K562 (cell line): ENCODE results near the gene POLR3GL. TPM values are rescaled to one million over a fixed set of nuclear protein-coding genes. Genes with fewer than 3 reads are reported as not detected.
A peak's percentile ranks its signal among the peaks of the same experiment; 100 is the strongest.

Source experiments
- CBFA2T2 ChIP-seq: fragments of 450-650 bp; conservative IDR thresholded peaks from 2 replicates; pipeline ENCODE4 v1.6.1; 2017; ENCODE audit warnings: mild to moderate bottlenecking
- CGGBP1 ChIP-seq: fragments of 250-450 bp; sonication (Bioruptor Pico); IDR thresholded peaks from 2 replicates; pipeline ENCODE4 v1.9.0; 2021; ENCODE audit warnings: mild to moderate bottlenecking
- CHAMP1 ChIP-seq: fragments of 450-650 bp; IDR thresholded peaks from 2 replicates; pipeline ENCODE4 v1.6.1; 2016; ENCODE audit warnings: mild to moderate bottlenecking
- CLOCK ChIP-seq: fragments of 250-450 bp; sonication (Bioruptor Pico); IDR thresholded peaks from 2 replicates; pipeline ENCODE4 v1.4.0; 2020; ENCODE audit warnings: mild to moderate bottlenecking, moderate library complexity, borderline replicate concordance
- CREM ChIP-seq: IDR thresholded peaks from 2 replicates; pipeline ENCODE4 v1.6.1; 2014; ENCODE audit warnings: antibody characterized with exemption, low read depth
- DACH1 ChIP-seq: fragments of 450-650 bp; IDR thresholded peaks from 2 replicates; pipeline ENCODE4 v1.6.1; 2018; ENCODE audit not compliant: partially characterized antibody
- KLF1 ChIP-seq: fragments of 450-650 bp; IDR thresholded peaks from 2 replicates; pipeline ENCODE4 v1.6.1; 2016; ENCODE audit warnings: missing genetic modification characterization, missing compliant biosample characterization
- NEUROD1 ChIP-seq: fragments of 150-350 bp; IDR thresholded peaks from 2 replicates; pipeline ENCODE4 v1.6.1; 2014; ENCODE audit warnings: borderline replicate concordance, low read length, low read depth; ENCODE audit not compliant: partially characterized antibody
- OTX1 ChIP-seq: fragments of 450-650 bp; formaldehyde crosslinking; IDR thresholded peaks from 2 replicates; pipeline ENCODE4 v1.4.0; 2022; ENCODE audit warnings: mild to moderate bottlenecking
- RBM25 ChIP-seq: fragments of 200-400 bp; formaldehyde crosslinking; IDR thresholded peaks from 2 replicates; pipeline ENCODE4 v1.6.1; 2018; ENCODE audit warnings: low read length, low read depth, moderate library complexity; ENCODE audit not compliant: severe bottlenecking
- RNF2 ChIP-seq: sonication (generic); IDR thresholded peaks from 2 replicates; pipeline ENCODE4 v1.6.1; 2016
- TBP ChIP-seq: optimal IDR thresholded peaks from 2 replicates; pipeline ENCODE3; 2011; ENCODE audit warnings: low read depth, low read length, improper control_type of control experiment
- TFAP4 ChIP-seq: sonication (generic); formaldehyde crosslinking; IDR thresholded peaks from 2 replicates; pipeline ENCODE4 v1.8.0; 2022; ENCODE audit warnings: missing genetic modification reagents, mild to moderate bottlenecking, moderate library complexity, borderline replicate concordance
- TOE1 ChIP-seq, 2 experiments: fragments of 450-650 bp in 1 of 2; sonication (generic) in 1 of 2; formaldehyde crosslinking in 1 of 2; IDR thresholded peaks; 2 replicates each; pipeline versions ENCODE4 v1.7.1 to v1.8.0; 2016 to 2022; ENCODE audit warnings: borderline replicate concordance in 2 of 2, mild to moderate bottlenecking in 2 of 2, antibody characterized with exemption in 1 of 2, inconsistent platforms in 1 of 2, low read depth in 1 of 2, missing genetic modification reagents in 1 of 2, moderate library complexity in 1 of 2
- TRIM25 ChIP-seq: fragments of 450-650 bp; IDR thresholded peaks from 2 replicates; pipeline ENCODE4 v1.7.0; 2016; ENCODE audit warnings: borderline replicate concordance
- TSC22D4 ChIP-seq: fragments of 450-650 bp; IDR thresholded peaks from 2 replicates; pipeline ENCODE4 v1.6.1; 2016; ENCODE audit warnings: missing genetic modification characterization, missing biosample characterization, control low read depth
- U2AF1 ChIP-seq: fragments of 200-400 bp; formaldehyde crosslinking; optimal IDR thresholded peaks from 2 replicates; pipeline ENCODE3; 2017; ENCODE audit warnings: mild to moderate bottlenecking, low read depth, low read length, moderate library complexity
- ZKSCAN8 ChIP-seq: fragments of 200-800 bp; sonication (Bioruptor generic); IDR thresholded peaks from 2 replicates; pipeline ENCODE4 v1.6.1; 2016; ENCODE audit warnings: missing genetic modification characterization, missing compliant biosample characterization
- ZNF165 ChIP-seq: fragments of 250-450 bp; sonication (Bioruptor Pico); IDR thresholded peaks from 2 replicates; pipeline ENCODE4 v1.4.0; 2020; ENCODE audit warnings: borderline replicate concordance
- ZNF24 ChIP-seq: fragments of 450-650 bp; IDR thresholded peaks from 2 replicates; pipeline ENCODE4 v1.6.1; 2016
- ZZZ3 ChIP-seq: fragments of 450-650 bp; IDR thresholded peaks from 2 replicates; pipeline ENCODE4 v1.6.1; 2016; ENCODE audit warnings: antibody characterized with exemption, mild to moderate bottlenecking, moderate library complexity
- polyA plus RNA-seq, 8 experiments: library from polyadenylated mRNA; depleted of rRNA in 4 of 8; stranded (reverse) in 5 of 8; unstranded in 3 of 8; fragments of >200 nt; fragmentation: Nextera tagmentation in 2 of 8; fragmentation: Illumina TruSeq in 1 of 8; extraction: Ambion mirVana in 2 of 8; extraction: Trizol in 1 of 8; gene quantifications; 2 replicates each; pipeline versions ENCODE4 v1.2.1 to v1.2.3, GENCODE V29; 2011 to 2014; ENCODE audit warnings: inconsistent platforms in 1 of 8, missing spikeins in 1 of 8
- total RNA-seq, 7 experiments: library from RNA; depleted of rRNA in 6 of 7; stranded (reverse); fragments of >200 nt in 6 of 7; fragmentation: Illumina TruSeq in 2 of 7; extraction: Trizol in 2 of 7; gene quantifications; 2 replicates each; pipeline versions ENCODE4 v1.2.1 to v1.2.3, GENCODE V29; 2011 to 2021; ENCODE audit warnings: low replicate concordance in 1 of 7

Gene POLR3GL
- total and polyA plus RNA-seq, 9 of the 15 experiments (the other 6 are each of a cell fraction or from before 2014, with no cell fraction given): 14.6 to 48.4 (median 38.2) TPM

GRCh38 chr1:145990249-145990855 is 25.9 kb downstream of the POLR3GL start (continued):
- TF ChIP-seq CHAMP1: no peak
- TF ChIP-seq CBFA2T2: no peak
- TF ChIP-seq U2AF1: no peak
- no peak for TF ChIP-seq DACH1
- TF ChIP-seq TSC22D4 (tag): no peak
- TF ChIP-seq NEUROD1: no peak
- TF ChIP-seq TOE1 (IDR thresholded peaks at IDR 0.05; ENCODE audit: borderline replicate concordance): no peak
- TF ChIP-seq TOE1 (CRISPR knock-in tag; IDR thresholded peaks at IDR 0.05; ENCODE audit: borderline replicate concordance, low read depth): no peak
- TF ChIP-seq CGGBP1 (CRISPR knock-in tag): no peak
- TF ChIP-seq CREM: no peak
- TF ChIP-seq ZZZ3: no peak
- no peak for TF ChIP-seq CLOCK (CRISPR knock-in tag)
- TF ChIP-seq TFAP4 (CRISPR knock-in tag): no peak
- no peak for TF ChIP-seq ZNF24
- TF ChIP-seq ZNF165 (CRISPR knock-in tag): no peak
- no peak for TF ChIP-seq KLF1
- no peak for TF ChIP-seq RBM25
- no peak for TF ChIP-seq ZKSCAN8 (CRISPR knock-in tag)
- TF ChIP-seq TRIM25: no peak
- TF ChIP-seq OTX1 (CRISPR knock-in tag): peak; percentile 60; the same call in 1 of the 2 replicates
- TF ChIP-seq RNF2: no peak
- TF ChIP-seq TBP: no peak
